ENCODE data around the gene STAT5A.
"Not testable (repeated sequence)": the region's sequence is repeated elsewhere in the genome, so short reads cannot be mapped to it uniquely, and the experiment has no call there.

STAT5A gene

GRCh38 chr17:42308446-42308845 lies 20.1 kb downstream of the STAT5A start:
- DNase-seq (ENCODE audit: low read depth), result no peak

GRCh38 chr17:42309142-42309541 lies 20.8 kb downstream of the STAT5A start:
- DNase-seq (ENCODE audit: low read depth), result no peak

- DNase-seq (ENCODE audit: low read depth), result no peak
Measured at GRCh38 chr17:42309986-42310786, 21.9 kb downstream of the STAT5A start.

GRCh38 chr17:42310787-42311215 lies 22.5 kb downstream of the STAT5A start:
- no peak for DNase-seq (ENCODE audit: low read depth)

- DNase-seq (ENCODE audit: low read depth), result peak; percentile 79
Measured at GRCh38 chr17:42311240-42312034, 23.1 kb downstream of the STAT5A start.

- DNase-seq (ENCODE audit: low read depth), result no peak
Measured at GRCh38 chr17:42312035-42312284, 23.7 kb downstream of the STAT5A start.

GRCh38 chr17:42312285-42313130 lies 24.2 kb downstream of the STAT5A start:
- DNase-seq (ENCODE audit: low read depth), result peak; percentile 64

GRCh38 chr17:42313389-42313772 lies 25.1 kb downstream of the STAT5A start:
- DNase-seq (ENCODE audit: low read depth), result no peak

- DNase-seq (ENCODE audit: low read depth), result no peak
Measured at GRCh38 chr17:42313773-42314566, 25.7 kb downstream of the STAT5A start.

- no peak for DNase-seq (ENCODE audit: low read depth)
Measured at GRCh38 chr17:42315402-42316156, 27.3 kb downstream of the STAT5A start.

- DNase-seq (ENCODE audit: low read depth), result no peak
Measured at GRCh38 chr17:42316755-42317154, 28.5 kb downstream of the STAT5A start.

- no peak for DNase-seq (ENCODE audit: low read depth)
Measured at GRCh38 chr17:42317266-42317845, 29.1 kb downstream of the STAT5A start.

- DNase-seq (ENCODE audit: low read depth), result not testable (repeated sequence)
Measured at GRCh38 chr17:42317967-42318366, 29.7 kb downstream of the STAT5A start.

GRCh38 chr17:42321555-42321954 lies 33.3 kb downstream of the STAT5A start:
- no peak for DNase-seq (ENCODE audit: low read depth)

- DNase-seq (ENCODE audit: low read depth), result peak; percentile 89
Measured at GRCh38 chr17:42322382-42323267, 34.3 kb downstream of the STAT5A start.

GRCh38 chr17:42323268-42323773 lies 35.0 kb downstream of the STAT5A start:
- DNase-seq (ENCODE audit: low read depth), result no peak

- peak; percentile 82 for DNase-seq (ENCODE audit: low read depth)
Measured at GRCh38 chr17:42325026-42325425, 36.7 kb downstream of the STAT5A start.

GRCh38 chr17:42329025-42329976 lies 41.0 kb downstream of the STAT5A start:
- peak; percentile 58 for DNase-seq (ENCODE audit: low read depth)

Data from GM04504 (cell line).